ENCODE results near the gene AJUBA.

DNA sequence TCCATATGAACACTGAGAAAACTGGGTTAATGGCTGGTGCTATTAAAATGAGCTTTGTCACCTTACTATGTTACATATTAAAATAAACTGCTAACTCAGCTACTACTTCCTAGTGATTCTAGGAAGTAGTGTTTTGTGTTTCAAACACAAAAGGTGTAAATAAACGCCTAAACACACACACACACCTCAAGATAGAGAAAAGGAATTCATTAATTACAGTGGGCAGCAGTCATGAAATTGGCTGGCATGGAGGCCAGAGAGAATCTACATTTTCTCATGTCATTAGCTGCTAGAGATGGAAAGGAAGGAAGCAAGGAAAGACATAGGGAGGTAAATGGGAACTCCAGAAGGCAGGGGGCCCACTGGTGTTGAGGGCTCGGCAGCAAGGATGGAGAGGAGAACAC lies 52.4 kb downstream of the AJUBA start:
- TF ChIP-seq, protein P1, sequence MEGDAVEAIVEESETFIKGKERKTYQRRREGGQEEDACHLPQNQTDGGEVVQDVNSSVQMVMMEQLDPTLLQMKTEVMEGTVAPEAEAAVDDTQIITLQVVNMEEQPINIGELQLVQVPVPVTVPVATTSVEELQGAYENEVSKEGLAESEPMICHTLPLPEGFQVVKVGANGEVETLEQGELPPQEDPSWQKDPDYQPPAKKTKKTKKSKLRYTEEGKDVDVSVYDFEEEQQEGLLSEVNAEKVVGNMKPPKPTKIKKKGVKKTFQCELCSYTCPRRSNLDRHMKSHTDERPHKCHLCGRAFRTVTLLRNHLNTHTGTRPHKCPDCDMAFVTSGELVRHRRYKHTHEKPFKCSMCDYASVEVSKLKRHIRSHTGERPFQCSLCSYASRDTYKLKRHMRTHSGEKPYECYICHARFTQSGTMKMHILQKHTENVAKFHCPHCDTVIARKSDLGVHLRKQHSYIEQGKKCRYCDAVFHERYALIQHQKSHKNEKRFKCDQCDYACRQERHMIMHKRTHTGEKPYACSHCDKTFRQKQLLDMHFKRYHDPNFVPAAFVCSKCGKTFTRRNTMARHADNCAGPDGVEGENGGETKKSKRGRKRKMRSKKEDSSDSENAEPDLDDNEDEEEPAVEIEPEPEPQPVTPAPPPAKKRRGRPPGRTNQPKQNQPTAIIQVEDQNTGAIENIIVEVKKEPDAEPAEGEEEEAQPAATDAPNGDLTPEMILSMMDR (IDR thresholded peaks at IDR 0.05; ENCODE audit: insufficient read depth, low read depth, low read length), result no peak
- TF ChIP-seq EZH2 (IDR thresholded peaks at IDR 0.05; ENCODE audit: insufficient read depth, low read length), result no peak
